HepG2 (cell line): ENCODE measurements around the gene TMEM127. TPM values are rescaled to one million over a fixed set of nuclear protein-coding genes. Genes with fewer than 3 reads are reported as not detected.

Source experiments
- ATF4 ChIP-seq, 2 experiments: fragments of 450-650 bp in 1 of 2; sonication (generic) in 1 of 2; formaldehyde crosslinking; IDR thresholded peaks; 2 replicates each; pipeline versions ENCODE4 v1.5.0 to v1.8.0; 2020 to 2022; ENCODE audit warnings: mild to moderate bottlenecking in 1 of 2, missing genetic modification reagents in 1 of 2
- ESRRA ChIP-seq: sonication (generic); formaldehyde crosslinking; IDR thresholded peaks from 2 replicates; pipeline ENCODE4 v1.5.1; 2020; ENCODE audit warnings: mild to moderate bottlenecking, low read depth, missing genetic modification reagents
- KMT2B ChIP-seq: IDR thresholded peaks from 2 replicates; pipeline ENCODE4 v1.6.1; 2016; ENCODE audit warnings: missing genetic modification reagents, missing compliant biosample characterization
- PLRG1 ChIP-seq: fragments of 450-650 bp; conservative IDR thresholded peaks from 2 replicates; pipeline ENCODE4 v1.6.1; 2016
- RXRB ChIP-seq: IDR thresholded peaks from 2 replicates; pipeline ENCODE4 v1.6.1; 2016; ENCODE audit warnings: borderline replicate concordance, missing genetic modification reagents, missing compliant biosample characterization
- SOX5 ChIP-seq: IDR thresholded peaks from 2 replicates; pipeline ENCODE4 v1.6.1; 2016; ENCODE audit warnings: borderline replicate concordance
- TEAD3 ChIP-seq: optimal IDR thresholded peaks from 2 replicates; pipeline ENCODE3; 2016; ENCODE audit warnings: borderline replicate concordance
- THRA ChIP-seq: sonication (generic); formaldehyde crosslinking; IDR thresholded peaks from 2 replicates; pipeline ENCODE4 v1.4.0; 2020; ENCODE audit warnings: missing genetic modification reagents, borderline replicate concordance
- ZKSCAN8 ChIP-seq: IDR thresholded peaks from 2 replicates; pipeline ENCODE4 v1.6.1; 2016; ENCODE audit warnings: borderline replicate concordance, missing genetic modification reagents, missing compliant biosample characterization
- ZNF710 ChIP-seq: sonication (generic); formaldehyde crosslinking; IDR thresholded peaks from 2 replicates; pipeline ENCODE4 v1.5.0; 2020; ENCODE audit warnings: mild to moderate bottlenecking, missing genetic modification reagents, borderline replicate concordance
- ZSCAN9 ChIP-seq: IDR thresholded peaks from 2 replicates; pipeline ENCODE4 v1.6.1; 2016; ENCODE audit warnings: borderline replicate concordance
- polyA plus RNA-seq, 8 experiments: library from polyadenylated mRNA; depleted of rRNA in 3 of 8; stranded (reverse) in 7 of 8; unstranded in 1 of 8; fragments of >200 nt; fragmentation: Illumina TruSeq in 4 of 8; extraction: Trizol in 4 of 8; gene quantifications; 2 replicates each; pipeline versions ENCODE4 v1.2.1 to v1.2.3, GENCODE V29; 2011 to 2016; ENCODE audit warnings: low read depth in 4 of 8, missing spikeins in 1 of 8, mixed read lengths in 1 of 8; ENCODE audit not compliant: insufficient read depth in 1 of 8
- total RNA-seq, 5 experiments: library from RNA; depleted of rRNA; stranded (reverse); fragments of >200 nt; fragmentation: Illumina TruSeq; extraction: Trizol; gene quantifications; 2 replicates each; pipeline ENCODE4 v1.2.3, GENCODE V29; 2016; ENCODE audit warnings: low read depth in 1 of 5

Gene TMEM127
- total and polyA plus RNA-seq, 2 of the 13 experiments (the other 11 are each of a cell fraction or from before 2014, with no cell fraction given) = 21.5 to 33.9 TPM

- peak; percentile 50; the same call in 1 of the 2 replicates for TF ChIP-seq THRA (CRISPR knock-in tag)
- no peak for TF ChIP-seq PLRG1
- TF ChIP-seq TEAD3 (CRISPR knock-in tag) = peak; percentile 97
- 0 out of 2 replicates have a peak, but pooled peaks have one; percentile 41 for TF ChIP-seq ESRRA
- TF ChIP-seq ZKSCAN8 (CRISPR knock-in tag) = 0 out of 2 replicates have a peak, but pooled peaks have one; percentile 69
- TF ChIP-seq ZSCAN9 (CRISPR knock-in tag) = 0 out of 2 replicates have a peak, but pooled peaks have one; percentile 40
- peak; percentile 65; the same call in 1 of the 2 replicates for TF ChIP-seq KMT2B (CRISPR knock-in tag)
- TF ChIP-seq ZNF710 = 0 out of 2 replicates have a peak, but pooled peaks have one; percentile 29
- peak; percentile 38; the same call in 1 of the 2 replicates for TF ChIP-seq SOX5 (CRISPR knock-in tag)
- TF ChIP-seq RXRB = peak; percentile 82
- 0 out of 4 replicates have a peak, but pooled peaks of 1 of the 2 experiments have one; percentile 16 for TF ChIP-seq ATF4 (CRISPR knock-in tag; IDR thresholded peaks at IDR 0.05)
Measured at GRCh38 chr2:96251721-96252292, 14.0 kb downstream of the TMEM127 start (continued).
